SK-N-SH (cell line): ENCODE results near the gene STRN. TPM values are rescaled to one million over a fixed set of nuclear protein-coding genes. Genes with fewer than 3 reads are reported as not detected.

ENCODE experiments used
- CTCF ChIA-PET: fragments of 300-600, 350-600 bp; formaldehyde crosslinking; extraction: SDS; loops from one replicate; lab custom pipeline; 2021; lab: Yijun Ruan, JAX
- POLR2A ChIA-PET: fragments of 350-600 bp; sonication (Branson Sonifier 250); formaldehyde crosslinking; extraction: SDS; loops from one replicate; lab custom pipeline; 2020; ENCODE audit warnings: antibody characterized with exemption, inconsistent platforms; lab: Yijun Ruan, JAX
- DNase-seq: peaks from one replicate; pipeline ENCODE4 v3.0.0; 2012
- H2AFZ ChIP-seq: fragments of 200-600 bp; sonication (generic); 2 replicates; pipeline ENCODE4 v1.8.1; 2016; ENCODE audit warnings: antibody characterized with exemption, mild to moderate bottlenecking, low read depth
- H3F3A ChIP-seq: fragments of 200-600 bp; sonication (generic); replicated peaks from 2 replicates; pipeline ENCODE3; 2016; ENCODE audit warnings: antibody characterized with exemption, mild to moderate bottlenecking; ENCODE audit not compliant: insufficient read depth
- H3K27ac ChIP-seq, 2 experiments: fragments of 200-500 bp in 1 of 2; fragments of 200-600 bp in 1 of 2; sonication (Bioruptor generic) in 1 of 2; sonication (generic), shearing (Covaris generic) in 1 of 2; 2 replicates each; pipeline versions ENCODE4 v1.5.1 to v1.6.1; 2014 to 2016; ENCODE audit warnings: low read depth in 2 of 2, inconsistent platforms in 1 of 2, low read length in 1 of 2, mild to moderate bottlenecking in 1 of 2, mixed read lengths in 1 of 2
- H3K27me3 ChIP-seq: fragments of 200-600 bp; sonication (generic), shearing (Covaris generic); 2 replicates; pipeline ENCODE4 v1.6.1; 2016; ENCODE audit warnings: mixed run types; ENCODE audit not compliant: insufficient read depth
- H3K36me3 ChIP-seq, 2 experiments: fragments of 200-500 bp in 1 of 2; fragments of 200-600 bp in 1 of 2; sonication (Bioruptor generic) in 1 of 2; sonication (generic) in 1 of 2; replicated peaks in 1 of 2; 2 replicates each; pipeline versions ENCODE3 to v1.5.1; 2014 to 2016; ENCODE audit warnings: low read length in 1 of 2, mild to moderate bottlenecking in 1 of 2; ENCODE audit not compliant: insufficient read depth in 2 of 2, control insufficient read depth in 1 of 2
- H3K4me1 ChIP-seq, 2 experiments: fragments of 200-500 bp in 1 of 2; fragments of 200-600 bp in 1 of 2; sonication (Bioruptor generic) in 1 of 2; sonication (generic), shearing (Covaris generic) in 1 of 2; 2 replicates each; pipeline versions ENCODE4 v1.5.1 to v1.6.1; 2014 to 2016; ENCODE audit warnings: low read depth in 1 of 2, low read length in 1 of 2, mixed run types in 1 of 2; ENCODE audit not compliant: insufficient read depth in 2 of 2, control insufficient read depth in 1 of 2
- H3K4me2 ChIP-seq: fragments of 200-600 bp; sonication (generic), shearing (Covaris generic); 2 replicates; pipeline ENCODE4 v1.6.1; 2017; ENCODE audit warnings: mixed run types
- H3K4me3 ChIP-seq, 2 experiments: fragments of 200-500 bp in 1 of 2; fragments of 200-600 bp in 1 of 2; sonication (Bioruptor generic) in 1 of 2; sonication (generic), shearing (Covaris generic) in 1 of 2; 2 replicates each; pipeline versions ENCODE4 v1.5.1 to v1.8.1; 2014 to 2016; ENCODE audit warnings: low read depth in 2 of 2, inconsistent platforms in 1 of 2, low read length in 1 of 2, mild to moderate bottlenecking in 1 of 2, mixed read lengths in 1 of 2, moderate library complexity in 1 of 2
- H3K79me2 ChIP-seq: fragments of 200-600 bp; sonication (generic); 2 replicates; pipeline ENCODE4 v1.8.1; 2017; ENCODE audit warnings: mild to moderate bottlenecking; ENCODE audit not compliant: insufficient read depth
- H3K9ac ChIP-seq: fragments of 200-600 bp; sonication (generic); 2 replicates; pipeline ENCODE4 v1.6.1; 2017; ENCODE audit warnings: mixed run types
- H3K9me2 ChIP-seq: fragments of 200-600 bp; sonication (generic); 2 replicates; pipeline ENCODE4 v1.6.1; 2017; ENCODE audit warnings: mixed run types
- H3K9me3 ChIP-seq: fragments of 200-600 bp; sonication (generic); 2 replicates; pipeline ENCODE4 v1.6.1; 2017; ENCODE audit warnings: mixed run types, mild to moderate bottlenecking, moderate library complexity
- H4K20me1 ChIP-seq: fragments of 200-600 bp; sonication (generic); 2 replicates; pipeline ENCODE4 v1.6.1; 2017; ENCODE audit warnings: mild to moderate bottlenecking, mixed run types; ENCODE audit not compliant: insufficient read depth
- CHD2 ChIP-seq: fragments of 150-350 bp; IDR thresholded peaks from 2 replicates; pipeline ENCODE4 v1.6.1; 2018; ENCODE audit warnings: low read length; ENCODE audit not compliant: partially characterized antibody
- ELF1 ChIP-seq: IDR thresholded peaks from 2 replicates; pipeline ENCODE4 v1.4.0; 2012
- FOXM1 ChIP-seq: IDR thresholded peaks from 2 replicates; pipeline ENCODE4 v1.4.0; 2012; ENCODE audit warnings: low read depth, mild to moderate bottlenecking
- GATA2 ChIP-seq: sonication (generic); formaldehyde crosslinking; IDR thresholded peaks from 2 replicates; pipeline ENCODE4 v1.5.0; 2020; ENCODE audit warnings: mild to moderate bottlenecking, missing genetic modification reagents
- IRF3 ChIP-seq: fragments of 150-350 bp; IDR thresholded peaks from 2 replicates; pipeline ENCODE4 v1.6.1; 2016; ENCODE audit warnings: mild to moderate bottlenecking, low read depth, low read length
- JUND ChIP-seq: IDR thresholded peaks from 2 replicates; pipeline ENCODE4 v1.4.0; 2012
- MAX ChIP-seq: IDR thresholded peaks from 2 replicates; pipeline ENCODE4 v1.4.0; 2012; ENCODE audit warnings: low read depth
- NFIC ChIP-seq: IDR thresholded peaks from 2 replicates; pipeline ENCODE4 v1.4.0; 2012; ENCODE audit warnings: borderline replicate concordance
- NRF1 ChIP-seq: IDR thresholded peaks from 2 replicates; pipeline ENCODE4 v1.6.1; 2012; ENCODE audit warnings: low read depth, mild to moderate bottlenecking, low read length
- PBX3 ChIP-seq: IDR thresholded peaks from 2 replicates; pipeline ENCODE4; 2012
- POLR2AphosphoS5 ChIP-seq: IDR thresholded peaks from 2 replicates; pipeline ENCODE4 v1.6.1; 2012; ENCODE audit warnings: low read depth, low read length
- RAD21 ChIP-seq: IDR thresholded peaks from 2 replicates; pipeline ENCODE4 v1.6.1; 2012; ENCODE audit warnings: mild to moderate bottlenecking, low read length
- RCOR1 ChIP-seq: fragments of 150-350 bp; IDR thresholded peaks from 2 replicates; pipeline ENCODE4 v1.6.1; 2017; ENCODE audit warnings: antibody characterized with exemption, low read length
- RFX5 ChIP-seq: IDR thresholded peaks from 2 replicates; pipeline ENCODE4 v1.6.1; 2012; ENCODE audit warnings: mild to moderate bottlenecking, improper control_type of control experiment, low read length
- TAF1 ChIP-seq: IDR thresholded peaks from 2 replicates; pipeline ENCODE4 v1.6.1; 2012; ENCODE audit warnings: low read depth, mild to moderate bottlenecking, low read length, moderate library complexity, borderline replicate concordance
- TEAD4 ChIP-seq: IDR thresholded peaks from 2 replicates; pipeline ENCODE4 v1.4.0; 2012; ENCODE audit warnings: mild to moderate bottlenecking, borderline replicate concordance; ENCODE audit not compliant: insufficient read depth
- USF1 ChIP-seq: IDR thresholded peaks from 2 replicates; pipeline ENCODE4 v1.4.0; 2012; ENCODE audit warnings: low read depth, borderline replicate concordance
- YY1 ChIP-seq: IDR thresholded peaks from 2 replicates; pipeline ENCODE4 v1.4.0; 2012; ENCODE audit warnings: low read depth, mild to moderate bottlenecking
- ZBTB33 ChIP-seq: IDR thresholded peaks from 2 replicates; pipeline ENCODE4 v1.4.0; 2012; ENCODE audit warnings: low read depth, borderline replicate concordance
- polyA plus RNA-seq, 3 experiments: library from polyadenylated mRNA; depleted of rRNA; stranded (reverse); fragments of >200 nt; gene quantifications; 2 replicates each; pipeline ENCODE4 v1.2.3, GENCODE V29; 2012

STRN gene
- polyA plus RNA-seq, 1 of the 3 experiments (the other 2 are of a cell fraction): 4.8 TPM

- TF ChIP-seq TEAD4 (no peak), IRF3 (no peak), CHD2 (no peak)
- TF ChIP-seq, all 33 proteins: peak for 0
- no peak overlapping the region for H3K4me2 ChIP-seq
- H2AFZ ChIP-seq: no peak overlapping the region
Measured at GRCh38 chr2:36912695-36913094, 53.6 kb downstream of the STRN start.

GRCh38 chr2:36911012-36911411 is 55.3 kb downstream of the STRN start:
- H3K4me3 ChIP-seq: no peak overlapping the region
- H3K9ac ChIP-seq: no peak overlapping the region
- DNase-seq: no peak
- no peaks in the 10 kb centered on the region for H3K9me3 ChIP-seq
- TF ChIP-seq TAF1 (no peak), POLR2AphosphoS5 (no peak), MAX (no peak), ZBTB33 (no peak), NFIC (no peak), RAD21 (no peak), RFX5 (no peak), JUND (no peak), FOXM1 (no peak), ELF1 (no peak), USF1 (no peak), PBX3 (no peak), YY1 (no peak), NRF1 (no peak), GATA2 (CRISPR knock-in tag) (no peak), RCOR1 (no peak)
- TF ChIP-seq, all 33 proteins: peak for 0
- POLR2A ChIA-PET: no interaction called here
- Histone ChIP-seq H3K4me1 (no peaks in the 10 kb centered on the region; a peak in 1 of 4 replicates), H3K79me2 (peaks cover 4% of the 10 kb centered on the region; the same call in 1 of the 2 replicates), H3K9me2 (no peaks in the 10 kb centered on the region), H3K4me2 (no peak overlapping the region), H3K27me3 (no peaks in the 10 kb centered on the region), H3K27ac (no peak overlapping the region), H3F3A (no peaks in the 10 kb centered on the region), H4K20me1 (no peaks in the 10 kb centered on the region), H3K36me3 (peaks cover 11 to 30% of the 10 kb centered on the region in 2 experiments), H2AFZ (no peak overlapping the region)
- CTCF ChIA-PET: interaction anchor here (1.0 to 1.2 kb wide), 2 partner anchors 43 to 126 kb away, joined by 3 to 4 read pairs; no protein-coding TSS in a partner anchor

More at GRCh38 chr2:36912695-36913094, 53.6 kb downstream of the STRN start:
- ChIA-PET POLR2A (no interaction called here), CTCF (interaction anchor here (0.9 kb wide), 1 partner anchor 9 kb away, joined by 4 read pairs; no protein-coding TSS in a partner anchor)
- H3K36me3 ChIP-seq: peaks cover 12 to 30% of the 10 kb centered on the region in 2 experiments
- H3F3A ChIP-seq: no peaks in the 10 kb centered on the region
- H3K9me2 ChIP-seq: no peaks in the 10 kb centered on the region
- no peak overlapping the region for H3K27ac ChIP-seq
- no peaks in the 10 kb centered on the region for H4K20me1 ChIP-seq
- no peaks in the 10 kb centered on the region; a peak in 1 of 4 replicates for H3K4me1 ChIP-seq
- H3K79me2 ChIP-seq: peaks cover 6% of the 10 kb centered on the region; the same call in 1 of the 2 replicates
- no peak overlapping the region for H3K4me3 ChIP-seq
- H3K9ac ChIP-seq: no peak overlapping the region
- H3K27me3 ChIP-seq: no peaks in the 10 kb centered on the region
- H3K9me3 ChIP-seq: no peaks in the 10 kb centered on the region
- no peak for DNase-seq
